ENCODE data around the gene FTL. TPM values are rescaled to one million over a fixed set of nuclear protein-coding genes. Genes with fewer than 3 reads are reported as not detected.

The FTL gene
- total and polyA plus RNA-seq, 2 donors from 2014 or later: 1,841 to 17,016 TPM

- no peak overlapping the region for H3K27ac ChIP-seq (ENCODE audit: low read depth in 2 of 2, low read length in 2 of 2)
- intact Hi-C loops (cut with DNase I): no loop called here
- no peak overlapping the region for H3K9ac ChIP-seq (ENCODE audit: low read length in 3 of 3)
- H3K36me3 ChIP-seq (ENCODE audit: control insufficient read depth in 2 of 3, insufficient read depth in 3 of 3, low read length in 3 of 3): peaks cover 0 to 5% (median 4%) of the 10 kb centered on the region in 3 donors
- H3K4me3 ChIP-seq (ENCODE audit: low read length in 3 of 3): no peak overlapping the region
- TF ChIP-seq, protein P1, sequence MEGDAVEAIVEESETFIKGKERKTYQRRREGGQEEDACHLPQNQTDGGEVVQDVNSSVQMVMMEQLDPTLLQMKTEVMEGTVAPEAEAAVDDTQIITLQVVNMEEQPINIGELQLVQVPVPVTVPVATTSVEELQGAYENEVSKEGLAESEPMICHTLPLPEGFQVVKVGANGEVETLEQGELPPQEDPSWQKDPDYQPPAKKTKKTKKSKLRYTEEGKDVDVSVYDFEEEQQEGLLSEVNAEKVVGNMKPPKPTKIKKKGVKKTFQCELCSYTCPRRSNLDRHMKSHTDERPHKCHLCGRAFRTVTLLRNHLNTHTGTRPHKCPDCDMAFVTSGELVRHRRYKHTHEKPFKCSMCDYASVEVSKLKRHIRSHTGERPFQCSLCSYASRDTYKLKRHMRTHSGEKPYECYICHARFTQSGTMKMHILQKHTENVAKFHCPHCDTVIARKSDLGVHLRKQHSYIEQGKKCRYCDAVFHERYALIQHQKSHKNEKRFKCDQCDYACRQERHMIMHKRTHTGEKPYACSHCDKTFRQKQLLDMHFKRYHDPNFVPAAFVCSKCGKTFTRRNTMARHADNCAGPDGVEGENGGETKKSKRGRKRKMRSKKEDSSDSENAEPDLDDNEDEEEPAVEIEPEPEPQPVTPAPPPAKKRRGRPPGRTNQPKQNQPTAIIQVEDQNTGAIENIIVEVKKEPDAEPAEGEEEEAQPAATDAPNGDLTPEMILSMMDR (IDR thresholded peaks at IDR 0.05; ENCODE audit: borderline replicate concordance, extremely low read depth, insufficient read depth): peak; percentile 50
- peaks cover 0 to 3% (median 0%) of the 10 kb centered on the region in 3 donors for H3K4me1 ChIP-seq (ENCODE audit: control insufficient read depth in 2 of 3, insufficient read depth in 2 of 3, low read depth in 1 of 3, low read length in 3 of 3)
- FAIRE-seq: no peak
- no peaks in the 10 kb centered on the region for H3K9me3 ChIP-seq (ENCODE audit: control insufficient read depth in 2 of 3, insufficient read depth in 1 of 3, low read length in 3 of 3)
- peak in 4 of 5 donors; percentile 68 to 75 (median 73) for DNase-seq
- no peaks in the 10 kb centered on the region for H3K27me3 ChIP-seq (ENCODE audit: control insufficient read depth, insufficient read depth, low read length)
These were observed 34.6 kb downstream of the FTL start for GRCh38 chr19:48999481-49000325.

GRCh38 chr19:49004133-49004532 is 39.0 kb downstream of the FTL start:
- no peak overlapping the region for H3K9ac ChIP-seq (ENCODE audit: low read length in 3 of 3)
- FAIRE-seq (no peak), DNase-seq (no peak)
- no peak overlapping the region for H3K4me3 ChIP-seq (ENCODE audit: low read length in 3 of 3)
- no peaks in the 10 kb centered on the region for H3K4me1 ChIP-seq (ENCODE audit: control insufficient read depth in 2 of 3, insufficient read depth in 2 of 3, low read depth in 1 of 3, low read length in 3 of 3)
- no peaks in the 10 kb centered on the region for H3K9me3 ChIP-seq (ENCODE audit: control insufficient read depth in 2 of 3, insufficient read depth in 1 of 3, low read length in 3 of 3)
- peaks cover 0 to 25% (median 18%) of the 10 kb centered on the region in 3 donors for H3K36me3 ChIP-seq (ENCODE audit: control insufficient read depth in 2 of 3, insufficient read depth in 3 of 3, low read length in 3 of 3)
- H3K27me3 ChIP-seq (ENCODE audit: control insufficient read depth, insufficient read depth, low read length): no peaks in the 10 kb centered on the region
- TF ChIP-seq, protein P1 (IDR thresholded peaks at IDR 0.05; ENCODE audit: borderline replicate concordance, extremely low read depth, insufficient read depth): no peak
- H3K27ac ChIP-seq (ENCODE audit: low read depth in 2 of 2, low read length in 2 of 2): no peak overlapping the region
- intact Hi-C loops (cut with DNase I): no loop called here

DNA sequence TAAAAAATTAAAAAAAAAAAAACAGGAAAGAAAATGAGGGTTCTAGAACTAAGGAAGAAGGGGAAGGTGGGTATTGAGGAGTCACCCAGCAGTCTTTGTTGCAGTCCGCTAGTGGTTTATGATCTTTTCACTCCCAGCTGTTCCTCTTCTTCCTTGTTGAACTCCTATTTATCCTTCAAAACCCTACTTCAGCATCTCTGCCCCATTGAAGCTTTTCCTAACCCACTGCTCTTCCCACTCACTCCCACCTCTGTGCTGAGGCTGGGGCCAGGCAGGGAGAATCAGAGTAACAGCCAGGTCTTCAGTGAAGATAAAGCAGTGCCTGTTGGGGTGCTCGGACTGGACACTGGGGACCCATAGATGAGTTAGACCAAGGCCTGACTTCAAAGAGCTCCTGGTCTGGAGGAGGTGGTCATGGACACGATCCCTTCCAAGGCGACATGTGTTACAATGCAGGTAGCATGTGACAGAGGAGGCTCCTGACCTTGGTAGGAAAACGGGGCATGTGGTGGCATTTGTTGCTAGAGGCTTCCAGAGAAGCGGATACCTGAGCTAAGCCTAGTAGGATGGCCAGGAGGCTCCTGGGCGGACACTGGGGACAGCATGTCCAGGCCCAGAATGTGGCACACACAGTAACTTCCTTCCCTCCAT is 40.0 kb downstream of the FTL start:
- no peaks in the 10 kb centered on the region for H3K4me1 ChIP-seq (ENCODE audit: control insufficient read depth in 2 of 3, insufficient read depth in 2 of 3, low read depth in 1 of 3, low read length in 3 of 3)
- H3K9ac ChIP-seq (ENCODE audit: low read length in 3 of 3): no peak overlapping the region
- intact Hi-C loops (cut with DNase I): no loop called here
- H3K27me3 ChIP-seq (ENCODE audit: control insufficient read depth, insufficient read depth, low read length): no peaks in the 10 kb centered on the region
- no peak overlapping the region for H3K27ac ChIP-seq (ENCODE audit: low read depth in 2 of 2, low read length in 2 of 2)
- TF ChIP-seq, protein P1 (IDR thresholded peaks at IDR 0.05; ENCODE audit: borderline replicate concordance, extremely low read depth, insufficient read depth): no peak
- DNase-seq: no peak
- H3K9me3 ChIP-seq (ENCODE audit: control insufficient read depth in 2 of 3, insufficient read depth in 1 of 3, low read length in 3 of 3): no peaks in the 10 kb centered on the region
- H3K4me3 ChIP-seq (ENCODE audit: low read length in 3 of 3): no peak overlapping the region
- FAIRE-seq: no peak
- H3K36me3 ChIP-seq (ENCODE audit: control insufficient read depth in 2 of 3, insufficient read depth in 3 of 3, low read length in 3 of 3): peaks cover 0 to 25% (median 19%) of the 10 kb centered on the region in 3 donors
